ENCODE data around the gene PPP1R12B.
"Not testable (repeated sequence)": the region's sequence is repeated elsewhere in the genome, so short reads cannot be mapped to it uniquely, and the experiment has no call there.

PPP1R12B gene

GRCh38 chr1:202406896-202407295, 58.4 kb downstream of the PPP1R12B start:
- not testable (repeated sequence) for DNase-seq

GRCh38 chr1:202407378-202407777, 58.9 kb downstream of the PPP1R12B start:
- not testable (repeated sequence) for DNase-seq

- not testable (repeated sequence) for DNase-seq
Measured at GRCh38 chr1:202410251-202410650, 61.8 kb downstream of the PPP1R12B start.

GRCh38 chr1:202410854-202411357, 62.4 kb downstream of the PPP1R12B start:
- DNase-seq, result not testable (repeated sequence)

- no peak for DNase-seq
Measured at GRCh38 chr1:202411422-202411821, 62.9 kb downstream of the PPP1R12B start.

GRCh38 chr1:202412421-202412820, 63.9 kb downstream of the PPP1R12B start:
- DNase-seq, result not testable (repeated sequence)

GRCh38 chr1:202416641-202417040, 68.1 kb downstream of the PPP1R12B start:
- no peak for DNase-seq

GRCh38 chr1:202417141-202417540, 68.6 kb downstream of the PPP1R12B start:
- not testable (repeated sequence) for DNase-seq

GRCh38 chr1:202417762-202418201, 69.3 kb downstream of the PPP1R12B start:
- DNase-seq, result not testable (repeated sequence)

- not testable (repeated sequence) for DNase-seq
Measured at GRCh38 chr1:202419731-202420130, 71.2 kb downstream of the PPP1R12B start.

- not testable (repeated sequence) for DNase-seq
Measured at GRCh38 chr1:202420422-202421094, 72.1 kb downstream of the PPP1R12B start.

GRCh38 chr1:202422709-202423108, 74.2 kb downstream of the PPP1R12B start:
- not testable (repeated sequence) for DNase-seq

GRCh38 chr1:202424260-202424659, 75.8 kb downstream of the PPP1R12B start:
- not testable (repeated sequence) for DNase-seq

- DNase-seq, result not testable (repeated sequence)
Measured at GRCh38 chr1:202430111-202430510, 81.6 kb downstream of the PPP1R12B start.

GRCh38 chr1:202432338-202432737, 83.8 kb downstream of the PPP1R12B start:
- not testable (repeated sequence) for DNase-seq

GRCh38 chr1:202433155-202434043, 84.9 kb downstream of the PPP1R12B start:
- no peak for DNase-seq

- no peak for DNase-seq
Measured at GRCh38 chr1:202434059-202434458, 85.6 kb downstream of the PPP1R12B start.

- DNase-seq, result no peak
Measured at GRCh38 chr1:202438393-202439174, 90.1 kb downstream of the PPP1R12B start.

- DNase-seq, result no peak
Measured at GRCh38 chr1:202439308-202439707, 90.8 kb downstream of the PPP1R12B start.

- DNase-seq, result not testable (repeated sequence)
Measured at GRCh38 chr1:202448140-202448539, 99.6 kb downstream of the PPP1R12B start.

- DNase-seq, result not testable (repeated sequence)
Measured at GRCh38 chr1:202451641-202452040, 103.1 kb downstream of the PPP1R12B start.

GRCh38 chr1:202452508-202452907, 104.0 kb downstream of the PPP1R12B start:
- DNase-seq, result no peak

Measured in NCI-H526 treated with DMSO at 0.1 percent for 48 hours (cell line).